HG03432 (cell line): Measurements from ENCODE around the gene SSMEM1.
"Not testable (repeated sequence)": the region's sequence is repeated elsewhere in the genome, so short reads cannot be mapped to it uniquely, and the experiment has no call there.

Source experiments
- ATAC-seq: cut with Tn5 transposase; IDR thresholded peaks from one replicate; pipeline ENCODE4 v1.9.1; 2021; ENCODE audit warnings: mild to moderate bottlenecking, moderate library complexity; ENCODE audit not compliant: unreplicated experiment

The SSMEM1 gene

GRCh38 chr7:130207642-130208041, at the start of gene SSMEM1:
Gene SSMEM1, plus strand, starts transcription at chr7:130207860. Its CDS starts 51 bp downstream, at chr7:130207911.
- ATAC-seq: no peak

GRCh38 chr7:130160023-130160422, 47.6 kb upstream of the SSMEM1 start:
- ATAC-seq: no peak

- ATAC-seq: no peak
Measured at GRCh38 chr7:130160455-130160854, 47.2 kb upstream of the SSMEM1 start.

GRCh38 chr7:130162196-130162595, 45.5 kb upstream of the SSMEM1 start:
- no peak for ATAC-seq

- no peak for ATAC-seq
Measured at GRCh38 chr7:130174237-130174959, 33.3 kb upstream of the SSMEM1 start.

- no peak for ATAC-seq
Measured at GRCh38 chr7:130178251-130178650, 29.4 kb upstream of the SSMEM1 start.

- no peak for ATAC-seq
Measured at GRCh38 chr7:130179631-130180030, 28.0 kb upstream of the SSMEM1 start.

GRCh38 chr7:130180571-130181262, 26.9 kb upstream of the SSMEM1 start:
- no peak for ATAC-seq

GRCh38 chr7:130181263-130181605, 26.4 kb upstream of the SSMEM1 start:
- no peak for ATAC-seq

GRCh38 chr7:130182990-130183389, 24.7 kb upstream of the SSMEM1 start:
- peak; percentile 87 for ATAC-seq

- ATAC-seq: not testable (repeated sequence)
Measured at GRCh38 chr7:130184349-130184748, 23.3 kb upstream of the SSMEM1 start.

- no peak for ATAC-seq
Measured at GRCh38 chr7:130187360-130187759, 20.3 kb upstream of the SSMEM1 start.

- ATAC-seq: no peak
Measured at GRCh38 chr7:130189343-130189742, 18.3 kb upstream of the SSMEM1 start.

- no peak for ATAC-seq
Measured at GRCh38 chr7:130191791-130192190, 15.9 kb upstream of the SSMEM1 start.

- no peak for ATAC-seq
Measured at GRCh38 chr7:130195396-130195795, 12.3 kb upstream of the SSMEM1 start.

GRCh38 chr7:130196476-130196875, 11.2 kb upstream of the SSMEM1 start:
- ATAC-seq: no peak

GRCh38 chr7:130197094-130197493, 10.6 kb upstream of the SSMEM1 start:
- no peak for ATAC-seq

GRCh38 chr7:130201796-130202195, 5.9 kb upstream of the SSMEM1 start:
- no peak for ATAC-seq

- ATAC-seq: peak; percentile 99
Measured at GRCh38 chr7:130205084-130205947, 2.3 kb upstream of the SSMEM1 start, which contains the start of gene TMEM209. Gene TMEM209, minus strand, starts transcription at chr7:130205406. Its CDS starts 31 bp downstream, at chr7:130205375.

- ATAC-seq: no peak
Measured at GRCh38 chr7:130207033-130207432, 627 bp upstream of the SSMEM1 start.

GRCh38 chr7:130208516-130208915, 856 bp downstream of the SSMEM1 start:
- no peak for ATAC-seq
